GM12891 (cell line): ENCODE measurements around the gene DCAF4.

Experiments used
- DNase-seq: peaks from one replicate; pipeline ENCODE4 v3.0.0; 2011; ENCODE audit warnings: low spot score; ENCODE audit not compliant: insufficient read length
- FAIRE-seq: peaks from 2 replicates; lab custom pipeline; 2011; peaks lifted over from hg19 to GRCh38; lab: Jason Lieb, UNC
- PAX5 ChIP-seq: IDR thresholded peaks from 2 replicates; pipeline ENCODE4 v1.6.1; 2011; ENCODE audit warnings: low read length, moderate library complexity, mild to moderate bottlenecking; ENCODE audit not compliant: insufficient read depth, severe bottlenecking
- POLR2A ChIP-seq: IDR thresholded peaks from 2 replicates; pipeline ENCODE4 v1.6.1; 2011; ENCODE audit warnings: low read depth, low read length, control low read depth
- POLR2AphosphoS5 ChIP-seq: IDR thresholded peaks from 2 replicates; pipeline ENCODE4 v1.6.1; 2011; ENCODE audit warnings: low read depth, low read length, control low read depth
- POU2F2 ChIP-seq: IDR thresholded peaks from 2 replicates; pipeline ENCODE4 v1.6.1; 2011; ENCODE audit warnings: low read depth, mild to moderate bottlenecking, control low read depth, low read length, moderate library complexity
- SPI1 ChIP-seq: IDR thresholded peaks from 2 replicates; pipeline ENCODE4 v1.6.1; 2011; ENCODE audit warnings: low read depth, low read length, control low read depth
- TAF1 ChIP-seq: IDR thresholded peaks from 2 replicates; pipeline ENCODE4 v1.6.1; 2011; ENCODE audit warnings: low read depth, low read length, control low read depth

Gene DCAF4

GRCh38 chr14:72962829-72963312 lies 36.6 kb downstream of the DCAF4 start:
- FAIRE-seq (no peak), DNase-seq (no peak)
- TF ChIP-seq POU2F2 (no peak), SPI1 (no peak), POLR2A (no peak), TAF1 (no peak), PAX5 (no peak), POLR2AphosphoS5 (no peak)

- FAIRE-seq (no peak), DNase-seq (no peak)
- TF ChIP-seq SPI1, result no peak
- TF ChIP-seq PAX5, result no peak
- TF ChIP-seq POU2F2, result no peak
- no peak for TF ChIP-seq POLR2AphosphoS5
- TF ChIP-seq TAF1, result no peak
- no peak for TF ChIP-seq POLR2A
These were observed 39.0 kb downstream of the DCAF4 start for GRCh38 chr14:72965249-72965648.

GRCh38 chr14:72966038-72966437 lies 39.8 kb downstream of the DCAF4 start:
- FAIRE-seq (no peak), DNase-seq (no peak)
- no peak for TF ChIP-seq POLR2A
- no peak for TF ChIP-seq TAF1
- TF ChIP-seq POU2F2, result no peak
- no peak for TF ChIP-seq POLR2AphosphoS5
- TF ChIP-seq PAX5, result no peak
- TF ChIP-seq SPI1, result no peak

GRCh38 chr14:72968316-72968715 lies 42.1 kb downstream of the DCAF4 start:
- TF ChIP-seq POU2F2 (no peak), SPI1 (no peak), PAX5 (no peak), POLR2A (no peak)
- no peak for FAIRE-seq

GRCh38 chr14:72970058-72970630 lies 43.9 kb downstream of the DCAF4 start:
- no peak for TF ChIP-seq POLR2A
- no peak for TF ChIP-seq TAF1
- TF ChIP-seq POLR2AphosphoS5, result no peak
- no peak for TF ChIP-seq SPI1
- TF ChIP-seq POU2F2, result no peak
- TF ChIP-seq PAX5, result no peak
- DNase-seq (no peak), FAIRE-seq (no peak)

More at GRCh38 chr14:72968316-72968715, 42.1 kb downstream of the DCAF4 start:
- no peak for DNase-seq

- FAIRE-seq, result no peak
- TF ChIP-seq POU2F2 (no peak), PAX5 (no peak), POLR2AphosphoS5 (no peak), SPI1 (no peak), TAF1 (no peak), POLR2A (no peak)
- no peak for DNase-seq
These were observed 44.7 kb downstream of the DCAF4 start for GRCh38 chr14:72970824-72971434.

GRCh38 chr14:72974661-72975060 lies 48.4 kb downstream of the DCAF4 start:
- TF ChIP-seq TAF1 (no peak), POLR2AphosphoS5 (no peak), SPI1 (no peak), PAX5 (no peak), POU2F2 (no peak), POLR2A (no peak)
- no peak for FAIRE-seq

GRCh38 chr14:72975770-72976169 lies 49.5 kb downstream of the DCAF4 start:
- DNase-seq, result no peak
- TF ChIP-seq PAX5 (no peak), SPI1 (no peak), POLR2AphosphoS5 (no peak), POLR2A (no peak), TAF1 (no peak), POU2F2 (no peak)
- FAIRE-seq, result no peak

More at GRCh38 chr14:72974661-72975060, 48.4 kb downstream of the DCAF4 start:
- no peak for DNase-seq

GRCh38 chr14:72978856-72979255 lies 52.6 kb downstream of the DCAF4 start:
- DNase-seq (no peak), FAIRE-seq (no peak)
- no peak for TF ChIP-seq POLR2AphosphoS5
- no peak for TF ChIP-seq PAX5
- no peak for TF ChIP-seq TAF1
- no peak for TF ChIP-seq POU2F2
- TF ChIP-seq POLR2A, result no peak
- TF ChIP-seq SPI1, result no peak

- no peak for FAIRE-seq
- DNase-seq, result no peak
- TF ChIP-seq POLR2A (no peak), POU2F2 (no peak), TAF1 (no peak), SPI1 (no peak), PAX5 (no peak), POLR2AphosphoS5 (no peak)
These were observed 54.6 kb downstream of the DCAF4 start for GRCh38 chr14:72980863-72981262.
